SK-N-SH treated with all-trans-retinoic acid at 6 μM for 48 hours (cell line): Measurements from ENCODE around the gene ASB4.

ENCODE experiments used
- ARNTL ChIP-seq: fragments of 450-650 bp; formaldehyde crosslinking; IDR thresholded peaks from 2 replicates; pipeline ENCODE4 v1.5.0; 2020; ENCODE audit warnings: low read depth, mild to moderate bottlenecking, moderate library complexity, borderline replicate concordance
- CREB5 ChIP-seq: fragments of 250-450 bp; sonication (Bioruptor Pico); IDR thresholded peaks from 2 replicates; pipeline ENCODE4 v1.5.1; 2020; ENCODE audit warnings: low read depth, mild to moderate bottlenecking, moderate library complexity
- ESRRG ChIP-seq: fragments of 250-450 bp; sonication (Bioruptor Pico); IDR thresholded peaks from 2 replicates; pipeline ENCODE4 v1.6.1; 2021; ENCODE audit warnings: mild to moderate bottlenecking
- GLIS3 ChIP-seq: fragments of 250-450 bp; sonication (Bioruptor Pico); IDR thresholded peaks from 2 replicates; pipeline ENCODE4 v1.5.0; 2020; ENCODE audit warnings: mild to moderate bottlenecking, moderate library complexity
- PATZ1 ChIP-seq: fragments of 250-450 bp; sonication (Bioruptor Pico); IDR thresholded peaks from 2 replicates; pipeline ENCODE4 v1.8.0; 2020; ENCODE audit warnings: mild to moderate bottlenecking, moderate library complexity, borderline replicate concordance
- SNAI2 ChIP-seq: fragments of 250-450 bp; sonication (Bioruptor Pico); IDR thresholded peaks from 2 replicates; pipeline ENCODE4 v1.5.0; 2020; ENCODE audit warnings: mild to moderate bottlenecking, moderate library complexity
- ZC3H10 ChIP-seq: fragments of 250-450 bp; sonication (Bioruptor Pico); IDR thresholded peaks from 2 replicates; pipeline ENCODE4 v1.5.1; 2021; ENCODE audit warnings: mild to moderate bottlenecking, moderate library complexity
- ZFP3 ChIP-seq: fragments of 250-450 bp; sonication (Bioruptor Pico); IDR thresholded peaks from 2 replicates; pipeline ENCODE4 v1.5.0; 2020; ENCODE audit warnings: mild to moderate bottlenecking, moderate library complexity
- ZFP30 ChIP-seq: fragments of 450-650 bp; formaldehyde crosslinking; IDR thresholded peaks from 2 replicates; pipeline ENCODE4 v1.5.0; 2022; ENCODE audit warnings: mild to moderate bottlenecking, moderate library complexity
- ZNF565 ChIP-seq: fragments of 450-650 bp; formaldehyde crosslinking; conservative IDR thresholded peaks from 2 replicates; pipeline ENCODE4 v1.5.0; 2020; ENCODE audit warnings: low read depth, mild to moderate bottlenecking, moderate library complexity
- ZNF8 ChIP-seq: fragments of 450-650 bp; formaldehyde crosslinking; IDR thresholded peaks from 2 replicates; pipeline ENCODE4 v1.5.0; 2020; ENCODE audit warnings: mild to moderate bottlenecking, moderate library complexity

GRCh38 chr7:95534796-95535195, 49.1 kb downstream of the ASB4 start:
- no peak for TF ChIP-seq PATZ1 (CRISPR knock-in tag)
- no peak for TF ChIP-seq GLIS3 (CRISPR knock-in tag)
- no peak for TF ChIP-seq ZFP3 (CRISPR knock-in tag)
- TF ChIP-seq ZFP30 (CRISPR knock-in tag) = no peak
- no peak for TF ChIP-seq ZNF8 (CRISPR knock-in tag)
- TF ChIP-seq SNAI2 = no peak
- no peak for TF ChIP-seq ZNF565 (CRISPR knock-in tag)
- TF ChIP-seq CREB5 (CRISPR knock-in tag) = no peak
- no peak for TF ChIP-seq ARNTL (CRISPR knock-in tag)
- TF ChIP-seq ESRRG (CRISPR knock-in tag) = no peak
- no peak for TF ChIP-seq ZC3H10 (CRISPR knock-in tag)
